Hepatocyte (in vitro differentiated cells): ENCODE data around the gene PLD3. TPM values are rescaled to one million over a fixed set of nuclear protein-coding genes. Genes with fewer than 3 reads are reported as not detected.

Source experiments
- DNase-seq: peaks from one replicate; pipeline ENCODE4 v3.0.0-alpha.2; 2016; ENCODE audit warnings: low spot score
- H2AFZ ChIP-seq: fragments of 200-600 bp; sonication (generic); 2 replicates; pipeline ENCODE4 v1.6.0; 2016; ENCODE audit warnings: antibody characterized with exemption, mild to moderate bottlenecking
- H3K27ac ChIP-seq: fragments of 200-600 bp; sonication (generic); 2 replicates; pipeline ENCODE4 v1.5.1; 2016; ENCODE audit warnings: mild to moderate bottlenecking
- H3K27me3 ChIP-seq: fragments of 200-600 bp; sonication (generic); 2 replicates; pipeline ENCODE4 v1.6.1; 2016
- H3K36me3 ChIP-seq: fragments of 200-600 bp; sonication (generic); replicated peaks from 2 replicates; pipeline ENCODE4 v1.5.1; 2016; ENCODE audit warnings: low read depth; ENCODE audit not compliant: insufficient read depth
- H3K4me1 ChIP-seq: fragments of 200-600 bp; sonication (generic); 2 replicates; pipeline ENCODE4 v1.5.1; 2016; ENCODE audit warnings: mild to moderate bottlenecking, moderate library complexity; ENCODE audit not compliant: insufficient read depth
- H3K4me2 ChIP-seq: fragments of 200-600 bp; sonication (generic); 2 replicates; pipeline ENCODE4 v1.6.0; 2016
- H3K4me3 ChIP-seq: fragments of 200-600 bp; sonication (generic); 2 replicates; pipeline ENCODE4 v1.5.1; 2016; ENCODE audit warnings: mild to moderate bottlenecking
- H3K79me2 ChIP-seq: fragments of 200-600 bp; sonication (generic); 2 replicates; pipeline ENCODE4 v1.6.0; 2017; ENCODE audit warnings: mild to moderate bottlenecking
- H3K9me2 ChIP-seq: fragments of 200-600 bp; sonication (generic); replicated peaks from 2 replicates; pipeline ENCODE4 v1.6.0; 2017; ENCODE audit warnings: mild to moderate bottlenecking; ENCODE audit not compliant: insufficient read depth
- H3K9me3 ChIP-seq: fragments of 200-600 bp; sonication (generic); 2 replicates; pipeline ENCODE4 v1.5.1; 2016; ENCODE audit warnings: low read depth, mild to moderate bottlenecking
- H4K20me1 ChIP-seq: fragments of 200-600 bp; sonication (generic); 2 replicates; pipeline ENCODE4 v1.6.0; 2016; ENCODE audit warnings: mild to moderate bottlenecking; ENCODE audit not compliant: insufficient read depth, poor library complexity, severe bottlenecking
- EZH2 ChIP-seq: fragments of 200-600 bp; sonication (generic); IDR thresholded peaks from 2 replicates; pipeline ENCODE4 v1.6.1; 2016; ENCODE audit warnings: antibody characterized with exemption, mild to moderate bottlenecking, borderline replicate concordance
- EZH2phosphoT487 ChIP-seq: fragments of 200-600 bp; sonication (generic); IDR thresholded peaks from one replicate; pipeline ENCODE4 v1.6.1; 2018; ENCODE audit warnings: antibody characterized with exemption, mild to moderate bottlenecking, low read depth, moderate library complexity; ENCODE audit not compliant: unreplicated experiment, severe bottlenecking
- WGBS: methylation state at CpG from one replicate; pipeline ENCODE4 v1.1.6; 2016; ENCODE audit warnings: low lambda C conversion rate; ENCODE audit errors: missing lambda C conversion rate; 5-methylcytosine and 5-hydroxymethylcytosine counted together
- polyA plus RNA-seq: library from polyadenylated mRNA; unstranded; fragments of >200 nt; fragmentation: Nextera tagmentation; extraction: Ambion mirVana; gene quantifications from 2 replicates; pipeline ENCODE4 v1.2.1, GENCODE V29; 2016
- total RNA-seq: library from RNA; depleted of rRNA; stranded (reverse); fragments of >200 nt; gene quantifications from 2 replicates; pipeline ENCODE4 v1.2.3, GENCODE V29; 2014
- TF ChIP-seq, protein P1 (sequence below): fragments of 200-600 bp; sonication (generic); IDR thresholded peaks from 2 replicates; pipeline ENCODE4 v1.5.1; 2016; ENCODE audit warnings: antibody characterized with exemption, mild to moderate bottlenecking; ENCODE audit not compliant: poor library complexity

PLD3 gene
- total and polyA plus RNA-seq, 2 experiments from 2014 or later: 805 to 1,297 TPM

DNA sequence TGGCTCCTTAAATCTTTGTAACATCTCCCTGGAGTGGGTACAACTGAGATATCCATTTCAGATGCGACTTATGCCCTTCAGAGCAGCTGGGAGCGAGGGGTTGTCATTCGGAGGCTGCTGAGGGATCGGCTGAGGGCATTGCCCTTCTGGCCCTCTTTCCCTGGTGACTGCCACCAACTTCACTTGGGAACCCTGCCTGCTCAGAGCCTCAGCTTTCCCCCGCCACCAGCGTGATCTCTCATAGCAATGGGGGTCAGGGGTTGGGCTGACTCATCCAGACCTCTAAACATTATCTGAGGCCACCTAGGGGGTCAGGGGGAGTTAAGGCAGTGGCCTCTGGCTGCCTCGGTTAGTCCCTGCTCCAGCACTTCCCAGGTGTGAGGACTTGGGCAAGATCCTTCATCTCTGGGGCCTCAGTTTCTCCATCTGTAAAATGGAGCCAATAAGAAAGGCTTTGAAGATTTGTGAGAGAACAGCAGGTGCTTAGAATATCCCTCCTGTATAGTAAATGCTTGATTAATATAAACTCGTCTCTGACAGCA is 63.5 kb downstream of the PLD3 start:
- no peaks in the 10 kb centered on the region for H3K9me2 ChIP-seq
- TF ChIP-seq, protein P1, sequence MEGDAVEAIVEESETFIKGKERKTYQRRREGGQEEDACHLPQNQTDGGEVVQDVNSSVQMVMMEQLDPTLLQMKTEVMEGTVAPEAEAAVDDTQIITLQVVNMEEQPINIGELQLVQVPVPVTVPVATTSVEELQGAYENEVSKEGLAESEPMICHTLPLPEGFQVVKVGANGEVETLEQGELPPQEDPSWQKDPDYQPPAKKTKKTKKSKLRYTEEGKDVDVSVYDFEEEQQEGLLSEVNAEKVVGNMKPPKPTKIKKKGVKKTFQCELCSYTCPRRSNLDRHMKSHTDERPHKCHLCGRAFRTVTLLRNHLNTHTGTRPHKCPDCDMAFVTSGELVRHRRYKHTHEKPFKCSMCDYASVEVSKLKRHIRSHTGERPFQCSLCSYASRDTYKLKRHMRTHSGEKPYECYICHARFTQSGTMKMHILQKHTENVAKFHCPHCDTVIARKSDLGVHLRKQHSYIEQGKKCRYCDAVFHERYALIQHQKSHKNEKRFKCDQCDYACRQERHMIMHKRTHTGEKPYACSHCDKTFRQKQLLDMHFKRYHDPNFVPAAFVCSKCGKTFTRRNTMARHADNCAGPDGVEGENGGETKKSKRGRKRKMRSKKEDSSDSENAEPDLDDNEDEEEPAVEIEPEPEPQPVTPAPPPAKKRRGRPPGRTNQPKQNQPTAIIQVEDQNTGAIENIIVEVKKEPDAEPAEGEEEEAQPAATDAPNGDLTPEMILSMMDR: no peak
- no peak for TF ChIP-seq EZH2
- TF ChIP-seq EZH2phosphoT487: no peak
- peaks cover 7% of the 10 kb centered on the region for H3K4me1 ChIP-seq
- no peaks in the 10 kb centered on the region for H3K27me3 ChIP-seq
- DNase-seq: no peak
- no peaks in the 10 kb centered on the region for H3K9me3 ChIP-seq
- no peaks in the 10 kb centered on the region for H3K36me3 ChIP-seq
- H3K27ac ChIP-seq: no peak overlapping the region
- H2AFZ ChIP-seq: no peak overlapping the region
- H3K79me2 ChIP-seq: no peaks in the 10 kb centered on the region
- H3K4me2 ChIP-seq: no peak overlapping the region
- H4K20me1 ChIP-seq: no peaks in the 10 kb centered on the region
- 71% methylated on average over 8 of the region's 8 CpGs for whole genome bisulfite sequencing
- H3K4me3 ChIP-seq: no peak overlapping the region

DNA sequence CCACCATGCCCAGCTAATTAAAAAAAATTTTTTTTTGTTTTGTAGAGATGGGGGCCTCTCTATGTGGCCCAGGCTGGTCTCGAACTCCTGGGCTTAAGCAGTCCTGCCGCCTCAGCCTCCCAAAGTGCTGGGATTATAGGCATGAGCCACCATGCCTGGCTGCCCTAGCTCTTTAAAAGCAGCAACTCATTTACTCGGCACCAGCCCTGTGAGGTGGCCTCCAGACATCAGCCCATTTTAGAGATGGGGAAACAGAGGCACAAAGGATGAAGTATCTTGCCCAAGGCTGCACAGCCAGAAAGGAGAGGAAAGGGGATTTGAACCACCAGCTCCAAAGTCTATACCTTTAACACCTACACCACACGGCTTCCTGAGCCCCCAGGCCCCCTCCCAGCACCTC is 64.4 kb downstream of the PLD3 start:
- 91% methylated on average over 4 of the region's 4 CpGs for WGBS
- H3K9me3 ChIP-seq: no peaks in the 10 kb centered on the region
- H3K79me2 ChIP-seq: no peaks in the 10 kb centered on the region
- H4K20me1 ChIP-seq: no peaks in the 10 kb centered on the region
- H3K27ac ChIP-seq: peak overlapping the region; percentile 46
- no peak overlapping the region for H2AFZ ChIP-seq
- no peaks in the 10 kb centered on the region for H3K36me3 ChIP-seq
- no peak overlapping the region for H3K4me3 ChIP-seq
- no peaks in the 10 kb centered on the region for H3K9me2 ChIP-seq
- peaks cover 11% of the 10 kb centered on the region for H3K4me1 ChIP-seq
- H3K27me3 ChIP-seq: no peaks in the 10 kb centered on the region
- no peak for DNase-seq
- TF ChIP-seq EZH2: no peak
- TF ChIP-seq EZH2phosphoT487: no peak
- TF ChIP-seq, protein P1: no peak
- peak overlapping the region; percentile 51 for H3K4me2 ChIP-seq

DNA sequence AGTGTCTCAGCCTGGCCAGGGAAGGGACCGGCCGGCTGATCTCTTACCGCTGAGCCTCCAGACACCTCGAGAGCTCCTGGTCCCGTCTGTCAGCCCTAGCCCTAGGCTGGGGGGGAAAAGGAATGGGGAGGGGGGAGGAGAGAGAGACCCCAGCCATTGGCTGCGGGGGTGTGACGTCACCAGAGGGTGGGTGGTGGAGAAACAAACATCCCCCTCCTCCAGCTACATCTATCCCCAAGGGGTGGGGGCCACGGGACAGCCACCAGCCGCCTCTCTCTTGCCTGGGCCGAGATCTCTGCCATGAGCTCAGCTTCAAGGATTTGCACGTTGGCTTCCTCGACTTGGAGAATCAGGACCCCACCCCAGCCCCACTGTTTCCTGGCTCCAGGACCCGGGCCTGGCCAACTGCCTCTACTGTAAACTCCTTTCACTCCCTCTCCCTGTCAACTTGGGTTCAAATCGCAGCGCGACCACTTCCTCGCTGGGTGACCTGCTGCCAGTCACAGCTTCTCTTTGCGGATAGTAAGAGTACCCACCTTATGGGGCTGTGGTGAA is 64.9 kb downstream of the PLD3 start, which contains the start of gene PRX:
Gene PRX (minus strand): TSS at position 88 of the 555 bp plus-strand sequence. CDS start 5,446 bp downstream, outside the sequence.
- Histone ChIP-seq H3K27me3 (no peaks in the 10 kb centered on the region), H3K4me1 (peaks cover 11% of the 10 kb centered on the region), H3K27ac (peak within 1 kb of the TSS; percentile 46), H4K20me1 (no peaks in the 10 kb centered on the region), H2AFZ (peak within 1 kb of the TSS; percentile 40), H3K9me2 (no peaks in the 10 kb centered on the region), H3K4me2 (peak within 1 kb of the TSS; percentile 51), H3K4me3 (no peak within 1 kb of the TSS), H3K9me3 (no peaks in the 10 kb centered on the region), H3K79me2 (no peaks in the 10 kb centered on the region), H3K36me3 (no peaks in the 10 kb centered on the region)
- TF ChIP-seq, protein P1: no peak
- TF ChIP-seq EZH2 (no peak), EZH2phosphoT487 (no peak)
- no peak for DNase-seq
- 35% methylated on average over 13 of the region's 18 CpGs for WGBS
